ENCODE measurements around the gene CREB5. TPM values are rescaled to one million over a fixed set of nuclear protein-coding genes. Genes with fewer than 3 reads are reported as not detected.
"Not testable (repeated sequence)": the region's sequence is repeated elsewhere in the genome, so short reads cannot be mapped to it uniquely, and the experiment has no call there.

CREB5 gene
- total RNA-seq, 2 experiments from 2014 or later: 1.2 to 1.5 TPM

- CTCF ChIA-PET: no interaction called here
- POLR2A ChIA-PET: no interaction called here
- Mint-ChIP-seq H3K27ac (no peak overlapping the region), H3K4me1 (ENCODE audit: low read depth) (no peaks in the 10 kb centered on the region), H3K9me3 (no peaks in the 10 kb centered on the region), H3K4me3 (no peak overlapping the region), H3K27me3 (no peaks in the 10 kb centered on the region), H3K36me3 (ENCODE audit: low read depth) (no peaks in the 10 kb centered on the region)
- intact Hi-C loops (cut with micrococcal nuclease): no loop called here
- TF ChIP-seq CTCF (IDR thresholded peaks at IDR 0.05): no peak
- DNase-seq (no peak), ATAC-seq (no peak)
Observed at GRCh38 chr7:28778786-28779185, 366.5 kb downstream of the CREB5 start.

GRCh38 chr7:28779954-28780353, 367.6 kb downstream of the CREB5 start:
- no peak for ATAC-seq
- no peak overlapping the region for H3K27ac Mint-ChIP-seq
- no peak overlapping the region for H3K4me3 Mint-ChIP-seq
- intact Hi-C loops (cut with micrococcal nuclease): no loop called here
- ChIA-PET CTCF (no interaction called here), POLR2A (no interaction called here)
- TF ChIP-seq CTCF (IDR thresholded peaks at IDR 0.05): no peak
- no peak for DNase-seq
- no peaks in the 10 kb centered on the region for H3K27me3 Mint-ChIP-seq
- H3K36me3 Mint-ChIP-seq (ENCODE audit: low read depth): no peaks in the 10 kb centered on the region
- peaks cover 2% of the 10 kb centered on the region for H3K4me1 Mint-ChIP-seq (ENCODE audit: low read depth)
- no peaks in the 10 kb centered on the region for H3K9me3 Mint-ChIP-seq

GRCh38 chr7:28782362-28782761, 370.0 kb downstream of the CREB5 start:
- DNase-seq (no peak), ATAC-seq (no peak)
- Mint-ChIP-seq H3K4me3 (no peak overlapping the region), H3K27ac (no peak overlapping the region), H3K27me3 (no peaks in the 10 kb centered on the region), H3K4me1 (ENCODE audit: low read depth) (peaks cover 2% of the 10 kb centered on the region), H3K9me3 (no peaks in the 10 kb centered on the region), H3K36me3 (ENCODE audit: low read depth) (no peaks in the 10 kb centered on the region)
- ChIA-PET POLR2A (no interaction called here), CTCF (no interaction called here)
- no peak for TF ChIP-seq CTCF (IDR thresholded peaks at IDR 0.05)
- intact Hi-C loops (cut with micrococcal nuclease): no loop called here

GRCh38 chr7:28784171-28784902, 372.0 kb downstream of the CREB5 start:
- Mint-ChIP-seq H3K4me1 (ENCODE audit: low read depth) (peaks cover 2% of the 10 kb centered on the region), H3K27me3 (no peaks in the 10 kb centered on the region), H3K36me3 (ENCODE audit: low read depth) (no peaks in the 10 kb centered on the region), H3K4me3 (no peak overlapping the region), H3K27ac (no peak overlapping the region), H3K9me3 (no peaks in the 10 kb centered on the region)
- no peak for TF ChIP-seq CTCF (IDR thresholded peaks at IDR 0.05)
- intact Hi-C loops (cut with micrococcal nuclease): no loop called here
- ATAC-seq: no peak
- ChIA-PET POLR2A (no interaction called here), CTCF (no interaction called here)
- DNase-seq: no peak

GRCh38 chr7:28785041-28785995, 373.0 kb downstream of the CREB5 start:
- no peak for TF ChIP-seq CTCF (IDR thresholded peaks at IDR 0.05)
- Mint-ChIP-seq H3K27me3 (no peaks in the 10 kb centered on the region), H3K4me1 (ENCODE audit: low read depth) (peaks cover 2% of the 10 kb centered on the region), H3K9me3 (no peaks in the 10 kb centered on the region), H3K36me3 (ENCODE audit: low read depth) (no peaks in the 10 kb centered on the region), H3K27ac (no peak overlapping the region), H3K4me3 (no peak overlapping the region)
- no peak for ATAC-seq
- POLR2A ChIA-PET: no interaction called here
- intact Hi-C loops (cut with micrococcal nuclease): no loop called here
- no peak for DNase-seq
- CTCF ChIA-PET: no interaction called here

GRCh38 chr7:28786156-28786555, 373.8 kb downstream of the CREB5 start:
- H3K27me3 Mint-ChIP-seq; H3K9me3 Mint-ChIP-seq; intact Hi-C loops (cut with micrococcal nuclease); H3K27ac Mint-ChIP-seq; ATAC-seq; CTCF ChIA-PET; DNase-seq; H3K36me3 Mint-ChIP-seq (ENCODE audit: low read depth); H3K4me3 Mint-ChIP-seq; H3K4me1 Mint-ChIP-seq (ENCODE audit: low read depth): not testable (repeated sequence)
- POLR2A ChIA-PET: interaction anchor here (0.6 kb wide), 1 partner anchor 17 kb away, joined by 3 read pairs; no protein-coding TSS in a partner anchor
